ENCODE measurements around the gene IL19. TPM values are rescaled to one million over a fixed set of nuclear protein-coding genes. Genes with fewer than 3 reads are reported as not detected.

Gene IL19
- total RNA-seq, 4 donors from 2014 or later = not detected

GRCh38 chr1:206725109-206725963, 45.2 kb upstream of the IL19 start:
- DNase-seq = peak in 1 of 3 donors; percentile 80
- H3K27ac ChIP-seq = no peak overlapping the region
- H3K4me3 ChIP-seq = no peak overlapping the region
- peaks cover 4 to 45% (median 17%) of the 10 kb centered on the region in 4 donors for H3K4me1 ChIP-seq
- H3K27me3 ChIP-seq = no peaks in the 10 kb centered on the region
- peaks cover 0 to 16% (median 0%) of the 10 kb centered on the region in 3 donors for H3K36me3 ChIP-seq
- H3K9me3 ChIP-seq = no peaks in the 10 kb centered on the region
- TF ChIP-seq, protein P1, sequence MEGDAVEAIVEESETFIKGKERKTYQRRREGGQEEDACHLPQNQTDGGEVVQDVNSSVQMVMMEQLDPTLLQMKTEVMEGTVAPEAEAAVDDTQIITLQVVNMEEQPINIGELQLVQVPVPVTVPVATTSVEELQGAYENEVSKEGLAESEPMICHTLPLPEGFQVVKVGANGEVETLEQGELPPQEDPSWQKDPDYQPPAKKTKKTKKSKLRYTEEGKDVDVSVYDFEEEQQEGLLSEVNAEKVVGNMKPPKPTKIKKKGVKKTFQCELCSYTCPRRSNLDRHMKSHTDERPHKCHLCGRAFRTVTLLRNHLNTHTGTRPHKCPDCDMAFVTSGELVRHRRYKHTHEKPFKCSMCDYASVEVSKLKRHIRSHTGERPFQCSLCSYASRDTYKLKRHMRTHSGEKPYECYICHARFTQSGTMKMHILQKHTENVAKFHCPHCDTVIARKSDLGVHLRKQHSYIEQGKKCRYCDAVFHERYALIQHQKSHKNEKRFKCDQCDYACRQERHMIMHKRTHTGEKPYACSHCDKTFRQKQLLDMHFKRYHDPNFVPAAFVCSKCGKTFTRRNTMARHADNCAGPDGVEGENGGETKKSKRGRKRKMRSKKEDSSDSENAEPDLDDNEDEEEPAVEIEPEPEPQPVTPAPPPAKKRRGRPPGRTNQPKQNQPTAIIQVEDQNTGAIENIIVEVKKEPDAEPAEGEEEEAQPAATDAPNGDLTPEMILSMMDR (IDR thresholded peaks at IDR 0.05) = peak; percentile 21 to 59 (median 48)
- TF ChIP-seq POLR2A (IDR thresholded peaks at IDR 0.05) = no peak

DNA sequence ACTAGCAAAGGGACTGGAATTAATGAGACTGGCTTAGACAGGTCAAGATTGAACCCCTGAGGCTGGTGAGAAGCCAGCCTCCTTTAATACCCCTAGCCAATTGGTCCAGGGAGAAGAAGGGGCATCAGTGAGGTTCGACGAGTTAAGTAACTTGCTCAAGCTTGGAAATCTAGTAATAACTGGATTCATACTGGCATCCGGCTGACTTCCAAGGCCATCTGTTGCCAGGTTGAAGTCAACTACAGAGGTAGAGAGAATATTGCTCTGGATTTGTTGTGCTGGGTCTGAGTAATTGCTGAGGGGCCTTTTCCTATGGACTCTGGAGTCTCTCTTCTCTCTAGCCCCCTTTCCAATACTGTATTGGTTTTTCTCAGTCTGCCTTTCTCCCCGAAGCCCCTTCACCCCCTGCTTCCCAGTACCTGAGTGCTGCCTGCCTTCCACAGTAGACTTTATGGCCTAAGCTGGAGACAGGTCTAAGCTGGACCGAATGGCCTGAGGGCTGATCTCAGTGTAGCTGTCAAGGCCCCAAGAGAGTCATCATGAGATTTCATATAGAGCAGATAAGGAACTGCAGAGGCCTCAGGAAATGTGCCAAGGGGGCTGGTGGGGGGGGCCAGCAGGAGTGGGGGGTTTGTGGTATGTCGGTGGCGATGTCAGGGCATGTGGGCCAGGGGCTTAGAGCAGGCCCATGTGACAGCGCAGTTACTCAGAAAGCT, 42.4 kb upstream of the IL19 start:
- no peak for DNase-seq
- Histone ChIP-seq H3K4me1 (peaks cover 4 to 32% (median 17%) of the 10 kb centered on the region in 4 donors), H3K27me3 (no peaks in the 10 kb centered on the region), H3K9me3 (no peaks in the 10 kb centered on the region), H3K27ac (no peak overlapping the region), H3K4me3 (no peak overlapping the region), H3K36me3 (peaks cover 0 to 44% (median 0%) of the 10 kb centered on the region in 3 donors)
- TF ChIP-seq POLR2A (IDR thresholded peaks at IDR 0.05) = no peak
- TF ChIP-seq, protein P1 (IDR thresholded peaks at IDR 0.05) = no peak

DNA sequence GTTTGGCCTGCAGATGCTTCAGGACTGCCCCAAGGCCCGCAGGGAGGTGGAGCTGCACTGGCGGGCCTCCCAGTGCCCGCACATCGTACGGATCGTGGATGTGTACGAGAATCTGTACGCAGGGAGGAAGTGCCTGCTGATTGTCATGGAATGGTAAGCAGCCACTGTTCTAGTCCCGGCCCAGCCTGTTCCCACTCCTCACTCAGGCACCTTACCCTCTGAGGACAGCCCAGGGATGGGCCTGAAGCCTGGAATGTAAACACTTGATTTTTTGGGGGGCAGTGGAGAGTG, 41.9 kb upstream of the IL19 start:
- Histone ChIP-seq H3K4me3 (no peak overlapping the region), H3K36me3 (peaks cover 0 to 48% (median 0%) of the 10 kb centered on the region in 3 donors), H3K27ac (no peak overlapping the region), H3K4me1 (peaks cover 4 to 27% (median 16%) of the 10 kb centered on the region in 4 donors), H3K27me3 (no peaks in the 10 kb centered on the region), H3K9me3 (no peaks in the 10 kb centered on the region)
- TF ChIP-seq POLR2A (IDR thresholded peaks at IDR 0.05) = no peak
- TF ChIP-seq, protein P1 (IDR thresholded peaks at IDR 0.05) = no peak
- no peak for DNase-seq

DNA sequence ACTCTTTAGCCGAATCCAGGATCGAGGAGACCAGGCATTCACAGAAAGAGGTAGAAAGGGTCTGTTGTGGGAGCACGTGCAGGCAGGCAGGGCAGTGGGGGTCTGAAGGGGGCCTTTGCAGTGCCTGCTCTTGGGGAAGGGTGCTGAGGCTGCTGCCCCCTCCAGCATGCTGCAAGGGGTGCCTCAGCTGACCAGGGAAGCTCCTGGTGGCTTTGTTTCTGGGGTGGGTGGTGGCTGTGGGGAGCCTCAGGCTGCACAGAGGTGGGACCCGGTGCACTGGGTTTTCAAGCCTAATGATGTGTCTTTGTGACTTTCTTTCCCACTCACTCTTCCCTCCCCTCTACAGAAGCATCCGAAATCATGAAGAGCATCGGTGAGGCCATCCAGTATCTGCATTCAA, 41.5 kb upstream of the IL19 start:
- Histone ChIP-seq H3K4me3 (no peak overlapping the region), H3K27ac (no peak overlapping the region), H3K36me3 (peaks cover 0 to 51% (median 0%) of the 10 kb centered on the region in 3 donors), H3K9me3 (no peaks in the 10 kb centered on the region), H3K4me1 (peaks cover 4 to 23% (median 14%) of the 10 kb centered on the region in 4 donors), H3K27me3 (no peaks in the 10 kb centered on the region)
- no peak for DNase-seq
- no peak for TF ChIP-seq POLR2A (IDR thresholded peaks at IDR 0.05)
- TF ChIP-seq, protein P1 (IDR thresholded peaks at IDR 0.05) = no peak

DNA sequence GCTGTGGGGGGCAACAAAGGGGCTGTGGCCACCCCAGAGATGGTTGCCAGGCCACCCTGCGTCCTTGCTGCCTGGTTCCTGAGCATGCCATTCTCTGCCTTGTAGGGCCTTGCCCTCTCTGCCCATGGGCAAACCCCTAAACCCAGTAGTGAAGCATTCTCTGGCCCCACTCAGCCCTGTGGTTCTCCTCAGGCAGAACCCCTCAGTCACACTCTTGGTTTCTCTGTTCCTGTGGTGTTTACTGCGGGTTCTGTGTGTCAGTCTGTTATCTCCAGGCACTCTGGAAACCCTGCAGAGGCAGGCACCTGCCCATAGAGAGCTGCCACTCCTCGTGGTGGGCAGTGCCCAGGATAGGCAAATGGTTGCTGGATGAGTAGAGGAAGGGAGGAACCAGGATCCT, 41.1 kb upstream of the IL19 start:
- no peak for DNase-seq
- Histone ChIP-seq H3K9me3 (no peaks in the 10 kb centered on the region), H3K4me1 (peaks cover 4 to 18% (median 14%) of the 10 kb centered on the region in 4 donors), H3K36me3 (peaks cover 0 to 51% (median 0%) of the 10 kb centered on the region in 3 donors), H3K4me3 (no peak overlapping the region), H3K27me3 (no peaks in the 10 kb centered on the region), H3K27ac (no peak overlapping the region)
- TF ChIP-seq, protein P1 (IDR thresholded peaks at IDR 0.05) = no peak
- no peak for TF ChIP-seq POLR2A (IDR thresholded peaks at IDR 0.05)

Data from Peyer's patch (tissue), 4 donors.